ENCODE data around the gene SPA17. TPM values are rescaled to one million over a fixed set of nuclear protein-coding genes. Genes with fewer than 3 reads are reported as not detected.

SPA17 gene
- total RNA-seq, 2 donors from 2014 or later, result 3.4 to 4.0 TPM

- DNase-seq (ENCODE audit: low spot score), result no peak
- intact Hi-C loops (cut with DNase I), result no loop called here
Observed at GRCh38 chr11:124658501-124658900, 15.2 kb upstream of the SPA17 start.

GRCh38 chr11:124658986-124659385, 14.7 kb upstream of the SPA17 start:
- no peak for DNase-seq (ENCODE audit: low spot score)
- intact Hi-C loops (cut with DNase I), result no loop called here

GRCh38 chr11:124661553-124661952, 12.2 kb upstream of the SPA17 start:
- intact Hi-C loops (cut with DNase I), result loop anchor here in 1 of 2 donors (10.0 kb wide), 2 partner anchors 103 to 203 kb away; partner anchors contain the start of genes ESAM and ROBO3
- no peak for DNase-seq (ENCODE audit: low spot score)

- intact Hi-C loops (cut with DNase I), result loop anchor here in 1 of 2 donors (10.0 kb wide), 2 partner anchors 103 to 203 kb away; partner anchors contain the start of genes ESAM and ROBO3
- no peak for DNase-seq (ENCODE audit: low spot score)
Observed at GRCh38 chr11:124662106-124662505, 11.6 kb upstream of the SPA17 start.

GRCh38 chr11:124663861-124664260, 9.8 kb upstream of the SPA17 start:
- intact Hi-C loops (cut with DNase I), result loop anchor here in 1 of 2 donors (10.0 kb wide), 2 partner anchors 101 to 201 kb away; partner anchors contain the start of genes ESAM and ROBO3

GRCh38 chr11:124667601-124668000, 6.1 kb upstream of the SPA17 start:
- intact Hi-C loops (cut with DNase I), result loop anchor here in 1 of 2 donors (2.0 to 10.0 kb wide), 3 partner anchors 23 to 197 kb away; partner anchors contain the start of genes ESAM and ROBO3

More at GRCh38 chr11:124663861-124664260, 9.8 kb upstream of the SPA17 start:
- no peak for DNase-seq (ENCODE audit: low spot score)

GRCh38 chr11:124669193-124669592, 4.5 kb upstream of the SPA17 start:
- DNase-seq (ENCODE audit: low spot score), result no peak
- intact Hi-C loops (cut with DNase I), result loop anchor here (2.0 to 10.0 kb wide), 4 partner anchors 94 to 196 kb away; partner anchors contain the start of genes ESAM (in 2 of the 2) and ROBO3 (in 1 of the 2)

More at GRCh38 chr11:124667601-124668000, 6.1 kb upstream of the SPA17 start:
- DNase-seq (ENCODE audit: low spot score), result no peak

- intact Hi-C loops (cut with DNase I), result loop anchor here in 1 of 2 donors (5.0 kb wide), 1 partner anchor 167 kb away; no protein-coding TSS in a partner anchor
- DNase-seq (ENCODE audit: low spot score), result no peak
Observed at GRCh38 chr11:124670732-124671131, 3.0 kb upstream of the SPA17 start.

GRCh38 chr11:124672536-124673215, 1.0 kb upstream of the SPA17 start:
- intact Hi-C loops (cut with DNase I), result loop anchor here in 1 of 2 donors (5.0 kb wide), 1 partner anchor 165 kb away; no protein-coding TSS in a partner anchor

GRCh38 chr11:124674168-124674517, 439 bp downstream of the SPA17 start:
- no peak for DNase-seq (ENCODE audit: low spot score)
- intact Hi-C loops (cut with DNase I), result loop anchor here in 1 of 2 donors (5.0 kb wide), 1 partner anchor 163 kb away; no protein-coding TSS in a partner anchor

More at GRCh38 chr11:124672536-124673215, 1.0 kb upstream of the SPA17 start:
- no peak for DNase-seq (ENCODE audit: low spot score)

- DNase-seq (ENCODE audit: low spot score), result no peak
- intact Hi-C loops (cut with DNase I), result loop anchor here in 1 of 2 donors (5.0 kb wide), 1 partner anchor 163 kb away; no protein-coding TSS in a partner anchor
Observed at GRCh38 chr11:124674571-124674970, 867 bp downstream of the SPA17 start.

- no peak for DNase-seq (ENCODE audit: low spot score)
- intact Hi-C loops (cut with DNase I), result no loop called here
Observed at GRCh38 chr11:124676386-124676785, 2.7 kb downstream of the SPA17 start.

GRCh38 chr11:124678416-124678815, 4.7 kb downstream of the SPA17 start:
- intact Hi-C loops (cut with DNase I), result no loop called here
- DNase-seq (ENCODE audit: low spot score), result no peak

- intact Hi-C loops (cut with DNase I), result no loop called here
- no peak for DNase-seq (ENCODE audit: low spot score)
Observed at GRCh38 chr11:124681421-124681820, 7.7 kb downstream of the SPA17 start.

GRCh38 chr11:124682443-124682842, 8.7 kb downstream of the SPA17 start:
- intact Hi-C loops (cut with DNase I), result no loop called here
- no peak for DNase-seq (ENCODE audit: low spot score)

- intact Hi-C loops (cut with DNase I), result no loop called here
Observed at GRCh38 chr11:124693142-124693541, 19.4 kb downstream of the SPA17 start.

GRCh38 chr11:124699547-124699946, 25.8 kb downstream of the SPA17 start:
- DNase-seq (ENCODE audit: low spot score), result no peak
- intact Hi-C loops (cut with DNase I), result no loop called here

More at GRCh38 chr11:124693142-124693541, 19.4 kb downstream of the SPA17 start:
- no peak for DNase-seq (ENCODE audit: low spot score)

GRCh38 chr11:124700028-124700427, 26.3 kb downstream of the SPA17 start:
- intact Hi-C loops (cut with DNase I), result no loop called here
- DNase-seq (ENCODE audit: low spot score), result no peak

- no peak for DNase-seq (ENCODE audit: low spot score)
- intact Hi-C loops (cut with DNase I), result no loop called here
Observed at GRCh38 chr11:124707829-124708228, 34.1 kb downstream of the SPA17 start.

- DNase-seq (ENCODE audit: low spot score), result no peak
- intact Hi-C loops (cut with DNase I), result no loop called here
Observed at GRCh38 chr11:124712392-124712791, 38.7 kb downstream of the SPA17 start.

Data from posterior vena cava (tissue), 2 donors.